Right lobe of liver (tissue), 6 donors: ENCODE measurements around the gene REV3L. TPM values are rescaled to one million over a fixed set of nuclear protein-coding genes. Genes with fewer than 3 reads are reported as not detected.

ENCODE experiments used
- ATAC-seq, 4 donors: fragments of 200-7000 bp; cut with Tn5 transposase; one replicate each; pipeline ENCODE4 v1.9.1; 2020; ENCODE audit warnings: mild to moderate bottlenecking in 4 of 4, moderate library complexity in 4 of 4
- DNase-seq, 3 donors: peaks; one replicate each; pipeline ENCODE4 v3.0.0-alpha.2; 2020
- H3K27ac ChIP-seq, 3 donors: fragments of 200-600 bp; one replicate each; pipeline ENCODE4 v1.8.0; 2022
- H3K27me3 ChIP-seq, 2 donors: fragments of 200-600 bp; one replicate each; pipeline ENCODE4 v1.8.0; 2022
- H3K36me3 ChIP-seq, 4 donors: fragments of 200-600 bp; sonication (generic) in 1 of 4; one replicate each; pipeline versions ENCODE4 v1.5.1 to v1.8.0; 2017 to 2022; ENCODE audit warnings: control low read depth in 1 of 4
- H3K4me1 ChIP-seq, 4 donors: fragments of 200-600 bp; sonication (generic) in 1 of 4; one replicate each; pipeline versions ENCODE4 v1.5.1 to v1.8.0; 2017 to 2022; ENCODE audit warnings: control low read depth in 1 of 4
- H3K4me3 ChIP-seq, 3 donors: fragments of 200-600 bp; one replicate each; pipeline ENCODE4 v1.8.0; 2022
- H3K9me3 ChIP-seq, 4 donors: fragments of 200-600 bp; sonication (generic) in 1 of 4; one replicate each; pipeline versions ENCODE4 v1.5.1 to v1.8.0; 2017 to 2022; ENCODE audit warnings: control low read depth in 1 of 4
- POLR2A ChIP-seq: fragments of 450-650 bp; IDR thresholded peaks from one replicate; pipeline ENCODE4 v1.6.1; 2017; ENCODE audit warnings: antibody characterized with exemption, mild to moderate bottlenecking
- WGBS: methylation state at CpG from one replicate; pipeline ENCODE4 v1.1.6; 2018; ENCODE audit warnings: low coverage, low lambda C conversion rate; ENCODE audit not compliant: insufficient coverage; ENCODE audit errors: missing lambda C conversion rate; 5-methylcytosine and 5-hydroxymethylcytosine counted together
- intact Hi-C, 2 donors: fragments of 100-400 bp; cut with DNase I; formaldehyde crosslinking; loops; one replicate each; pipeline versions ENCODE4 v1.11.2 to v1.14.1; 2022
- total RNA-seq, 6 experiments: library from RNA; depleted of rRNA in 2 of 6; stranded (reverse); fragments of >200 nt in 2 of 6; fragmentation: NEBNext Ultra II Directional in 3 of 6; extraction: Animal tissue kit (Norgen Biotek cat#: 25700) in 3 of 6; gene quantifications; one replicate each; pipeline versions ENCODE4 v1.1.0 to v1.2.4, GENCODE V29; 2016 to 2023
- TF ChIP-seq, protein P1 (sequence below), 4 donors: fragments of 200-600 bp in 3 of 4; fragments of 450-650 bp in 1 of 4; IDR thresholded peaks; one replicate each; pipeline versions ENCODE4 v1.5.1 to v1.8.0; 2016 to 2022; ENCODE audit warnings: antibody characterized with exemption in 4 of 4, mild to moderate bottlenecking in 2 of 4
- donor health status: DM: no; HTN: yes; CAD: no.
- donor health status: DM: no; HTN: no; CAD: no.
- donor health status: DM: no; HTN: no; CAD: no.
- donor health status: DM: no; HTN: yes; CAD: no.
- donor health status: DM: no; HTN: yes; CAD: no.

Gene REV3L
- total RNA-seq, 6 experiments from 2014 or later: 9.3 to 21.4 (median 12.5) TPM

DNA sequence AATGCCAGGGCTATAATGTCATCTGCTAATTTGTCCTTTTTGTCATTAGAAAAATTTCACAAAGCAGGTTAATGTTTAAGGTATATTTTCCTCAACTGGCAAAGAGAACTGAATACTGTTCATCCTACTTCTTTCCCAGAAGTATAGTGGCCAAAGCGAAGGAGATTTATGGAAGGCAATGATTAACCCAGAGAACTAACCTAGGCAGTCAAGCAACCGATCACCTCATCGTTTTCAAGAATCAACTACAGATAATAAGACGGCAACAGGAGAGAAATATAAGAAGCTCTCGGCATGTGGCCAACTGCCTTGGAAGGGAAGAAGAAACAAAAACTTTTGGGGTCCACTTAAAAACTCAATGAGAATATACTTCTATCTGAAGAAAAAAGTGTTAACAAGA, 38.2 kb downstream of the REV3L start:
- intact Hi-C loops: no loop called here
- WGBS: 95% methylated on average over 5 of the region's 5 CpGs
- ATAC-seq: no peak

DNA sequence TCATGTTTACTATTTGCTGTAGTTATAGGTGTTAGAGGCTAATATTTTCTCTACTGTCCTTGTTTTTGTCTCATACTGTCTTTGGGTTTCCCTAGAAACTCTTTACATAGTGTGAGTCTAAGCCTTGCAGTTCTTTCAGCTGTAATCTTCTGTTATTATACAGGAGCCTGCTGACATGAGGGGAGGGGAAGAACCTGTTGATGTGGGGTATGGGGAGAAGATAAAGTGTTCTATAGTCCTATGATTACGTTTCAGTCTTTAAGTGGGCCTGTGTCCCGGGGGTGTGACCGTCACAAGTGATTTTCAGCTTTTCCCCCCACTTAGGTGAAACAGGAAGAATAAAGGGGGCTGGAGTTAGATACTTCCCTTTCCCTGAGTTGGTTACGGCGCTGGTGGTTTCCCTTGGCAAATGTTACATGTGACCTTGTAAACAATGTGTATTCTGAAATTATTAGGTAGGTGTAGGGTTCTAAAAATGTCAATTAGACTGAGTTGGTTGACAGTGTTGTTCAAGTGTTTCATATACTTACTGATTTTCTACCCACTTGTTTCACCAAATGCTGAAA, 41.3 kb downstream of the REV3L start:
- no peak for DNase-seq
- H3K4me3 ChIP-seq: no peak overlapping the region
- intact Hi-C loops: no loop called here
- 75% methylated on average over 4 of the region's 5 CpGs for WGBS
- no peaks in the 10 kb centered on the region for H3K4me1 ChIP-seq
- no peaks in the 10 kb centered on the region for H3K9me3 ChIP-seq
- H3K27me3 ChIP-seq: no peaks in the 10 kb centered on the region
- no peaks in the 10 kb centered on the region for H3K36me3 ChIP-seq
- ATAC-seq: peak; percentile 11 to 59 (median 40)
- H3K27ac ChIP-seq: no peak overlapping the region
- no peak for TF ChIP-seq POLR2A
- TF ChIP-seq, protein P1, sequence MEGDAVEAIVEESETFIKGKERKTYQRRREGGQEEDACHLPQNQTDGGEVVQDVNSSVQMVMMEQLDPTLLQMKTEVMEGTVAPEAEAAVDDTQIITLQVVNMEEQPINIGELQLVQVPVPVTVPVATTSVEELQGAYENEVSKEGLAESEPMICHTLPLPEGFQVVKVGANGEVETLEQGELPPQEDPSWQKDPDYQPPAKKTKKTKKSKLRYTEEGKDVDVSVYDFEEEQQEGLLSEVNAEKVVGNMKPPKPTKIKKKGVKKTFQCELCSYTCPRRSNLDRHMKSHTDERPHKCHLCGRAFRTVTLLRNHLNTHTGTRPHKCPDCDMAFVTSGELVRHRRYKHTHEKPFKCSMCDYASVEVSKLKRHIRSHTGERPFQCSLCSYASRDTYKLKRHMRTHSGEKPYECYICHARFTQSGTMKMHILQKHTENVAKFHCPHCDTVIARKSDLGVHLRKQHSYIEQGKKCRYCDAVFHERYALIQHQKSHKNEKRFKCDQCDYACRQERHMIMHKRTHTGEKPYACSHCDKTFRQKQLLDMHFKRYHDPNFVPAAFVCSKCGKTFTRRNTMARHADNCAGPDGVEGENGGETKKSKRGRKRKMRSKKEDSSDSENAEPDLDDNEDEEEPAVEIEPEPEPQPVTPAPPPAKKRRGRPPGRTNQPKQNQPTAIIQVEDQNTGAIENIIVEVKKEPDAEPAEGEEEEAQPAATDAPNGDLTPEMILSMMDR (IDR thresholded peaks at IDR 0.05): no peak

More for the DNA sequence above, 38.2 kb downstream of the REV3L start:
- Histone ChIP-seq H3K9me3 (no peaks in the 10 kb centered on the region), H3K4me1 (no peaks in the 10 kb centered on the region), H3K27me3 (no peaks in the 10 kb centered on the region), H3K4me3 (no peak overlapping the region), H3K27ac (no peak overlapping the region), H3K36me3 (no peaks in the 10 kb centered on the region)
- TF ChIP-seq, protein P1 (IDR thresholded peaks at IDR 0.05): no peak
- no peak for TF ChIP-seq POLR2A
- DNase-seq: no peak

DNA sequence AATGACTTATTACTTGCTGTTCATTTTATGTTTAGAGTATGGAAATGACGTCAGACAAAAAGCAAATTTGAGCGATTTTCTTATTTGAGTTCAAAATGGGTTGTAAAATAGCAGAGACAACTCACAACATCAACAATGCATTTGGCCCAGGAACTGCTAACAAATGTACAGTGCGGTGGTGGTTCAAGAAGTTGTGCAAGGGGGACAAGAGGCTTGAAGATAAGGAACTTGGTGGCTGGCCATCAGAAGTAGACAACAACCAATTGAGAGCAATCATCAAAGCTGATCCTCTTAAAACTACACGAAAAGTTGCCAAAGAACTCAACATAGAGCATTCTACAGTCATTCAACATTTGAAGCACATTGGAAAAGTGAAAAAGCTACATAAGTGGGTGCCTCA, 43.8 kb downstream of the REV3L start:
- Histone ChIP-seq H3K27ac (no peak overlapping the region), H3K27me3 (no peaks in the 10 kb centered on the region), H3K4me3 (no peak overlapping the region), H3K36me3 (no peaks in the 10 kb centered on the region), H3K9me3 (no peaks in the 10 kb centered on the region), H3K4me1 (no peaks in the 10 kb centered on the region)
- no peak for TF ChIP-seq POLR2A
- TF ChIP-seq, protein P1 (IDR thresholded peaks at IDR 0.05): no peak
- 72% methylated on average over 4 of the region's 4 CpGs for WGBS
- ATAC-seq (no peak), DNase-seq (no peak)
- intact Hi-C loops: no loop called here

DNA sequence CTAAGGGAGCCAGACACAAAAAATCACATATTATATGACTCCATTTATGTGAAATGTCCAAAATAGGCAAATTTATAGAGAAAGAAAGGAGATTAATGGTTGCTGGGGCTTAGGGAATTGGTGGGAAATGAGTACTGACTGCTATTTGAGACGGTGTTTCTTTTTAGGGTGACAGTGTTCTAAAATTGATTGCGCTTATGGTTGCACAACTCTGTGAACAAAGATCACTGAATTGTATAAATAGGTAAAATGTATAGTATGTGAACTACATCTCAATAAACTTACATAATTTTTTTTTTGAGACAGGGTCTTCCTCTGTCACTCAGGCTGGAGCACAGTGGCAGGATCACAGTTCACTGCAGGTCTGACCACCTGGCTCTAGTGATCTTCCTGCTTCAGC, 45.4 kb downstream of the REV3L start:
- Histone ChIP-seq H3K4me3 (no peak overlapping the region), H3K4me1 (peaks cover 0 to 6% (median 0%) of the 10 kb centered on the region in 4 donors), H3K9me3 (no peaks in the 10 kb centered on the region), H3K27me3 (no peaks in the 10 kb centered on the region), H3K36me3 (no peaks in the 10 kb centered on the region), H3K27ac (no peak overlapping the region)
- ATAC-seq: peak in 1 of 4 donors; percentile 25
- TF ChIP-seq POLR2A: no peak
- 57% methylated on average over 2 of the region's 2 CpGs for WGBS
- intact Hi-C loops: no loop called here
- DNase-seq: no peak

DNA sequence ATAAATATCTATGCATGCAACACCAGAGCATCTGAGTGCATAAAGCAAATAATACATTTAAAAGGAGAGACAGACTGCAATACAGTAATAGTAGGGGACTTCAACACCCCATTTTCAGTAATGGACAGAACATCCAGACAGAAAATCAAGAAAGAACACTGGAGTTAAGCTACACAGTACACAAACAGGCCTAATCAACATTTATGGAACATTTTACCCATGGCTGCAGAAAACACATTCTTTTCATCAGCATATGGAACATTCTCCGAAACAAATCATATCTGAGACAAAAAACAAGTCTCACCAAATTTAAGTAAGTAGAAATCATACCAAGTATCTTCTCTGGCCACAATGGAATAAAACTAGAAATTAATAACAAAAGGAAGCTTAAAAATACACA, 50.5 kb downstream of the REV3L start:
- H3K4me1 ChIP-seq: peaks cover 0 to 8% (median 3%) of the 10 kb centered on the region in 4 donors
- no peaks in the 10 kb centered on the region for H3K27me3 ChIP-seq
- ATAC-seq: no peak
- no peaks in the 10 kb centered on the region for H3K9me3 ChIP-seq
- intact Hi-C loops: no loop called here
- H3K36me3 ChIP-seq: no peaks in the 10 kb centered on the region
- no peak for DNase-seq
- WGBS: 91% methylated on average over 1 of the region's 1 CpG
- no peak overlapping the region for H3K4me3 ChIP-seq
- H3K27ac ChIP-seq: no peak overlapping the region
- TF ChIP-seq POLR2A: no peak
- TF ChIP-seq, protein P1 (IDR thresholded peaks at IDR 0.05): no peak
